T-helper 1 cell treated with Interleukin-12 subunit alpha and Interleukin-12 subunit beta and Interleukin-4 antibody, amounts not matched to agents 30 ng/mL and 1 ng/mL, for 36 hours (primary cell): ENCODE measurements around the gene PGK2. TPM values are rescaled to one million over a fixed set of nuclear protein-coding genes. Genes with fewer than 3 reads are reported as not detected.
"Not testable (repeated sequence)": the region's sequence is repeated elsewhere in the genome, so short reads cannot be mapped to it uniquely, and the experiment has no call there.

ENCODE experiments used
- intact Hi-C: fragments of 100-400 bp; cut with micrococcal nuclease; formaldehyde crosslinking; loops from one replicate; pipeline ENCODE4 v1.15.1; 2024
- total RNA-seq: library from RNA; stranded (reverse); gene quantifications from 2 replicates; pipeline ENCODE4 v1.2.3, GENCODE V29; 2022

The PGK2 gene
- not detected in 2 replicates for total RNA-seq

DNA sequence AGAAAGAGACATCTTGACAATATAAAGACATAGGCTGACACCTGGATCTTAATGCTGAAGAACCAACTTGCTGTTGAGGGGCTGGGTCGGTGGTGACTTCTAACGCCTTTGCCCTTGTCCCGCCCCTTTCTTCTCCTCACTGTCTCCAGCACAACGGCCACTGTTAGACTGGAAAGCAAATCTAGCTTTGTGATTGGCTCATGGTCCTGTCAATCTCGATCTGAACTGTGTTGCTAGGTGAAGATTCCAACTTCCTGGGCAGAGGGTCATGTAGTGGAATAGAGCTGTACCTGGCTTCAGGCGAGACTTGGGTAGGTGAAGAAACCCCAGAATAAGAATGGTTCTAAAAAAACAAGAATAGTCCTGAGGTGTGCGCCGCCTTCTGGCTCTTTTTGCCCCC, at the start of gene PGK2:
Gene PGK2 (minus strand): TSS at position 110 of the 400 bp plus-strand sequence. CDS start 98 bp downstream, at position 12.
- intact Hi-C loops = no loop called here

DNA sequence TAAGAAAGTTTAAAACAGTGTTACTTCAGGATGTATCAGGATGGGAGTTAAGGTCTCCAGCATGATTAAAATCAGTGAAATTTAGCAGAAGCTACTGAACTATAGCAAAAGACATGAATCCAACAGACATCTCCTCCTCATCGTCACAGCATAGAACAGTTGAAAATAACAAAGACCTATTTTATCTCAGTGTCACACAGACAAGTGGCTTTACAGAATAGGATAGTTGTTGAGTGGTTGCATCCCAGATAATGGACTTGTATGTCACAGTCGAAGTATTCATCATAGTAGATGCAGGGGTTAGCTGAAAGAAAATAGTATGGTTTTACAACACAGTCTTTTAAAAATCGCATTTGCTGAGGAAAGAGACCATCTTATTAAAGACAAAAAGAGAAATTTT, 48.1 kb upstream of the PGK2 start:
- intact Hi-C loops = no loop called here

DNA sequence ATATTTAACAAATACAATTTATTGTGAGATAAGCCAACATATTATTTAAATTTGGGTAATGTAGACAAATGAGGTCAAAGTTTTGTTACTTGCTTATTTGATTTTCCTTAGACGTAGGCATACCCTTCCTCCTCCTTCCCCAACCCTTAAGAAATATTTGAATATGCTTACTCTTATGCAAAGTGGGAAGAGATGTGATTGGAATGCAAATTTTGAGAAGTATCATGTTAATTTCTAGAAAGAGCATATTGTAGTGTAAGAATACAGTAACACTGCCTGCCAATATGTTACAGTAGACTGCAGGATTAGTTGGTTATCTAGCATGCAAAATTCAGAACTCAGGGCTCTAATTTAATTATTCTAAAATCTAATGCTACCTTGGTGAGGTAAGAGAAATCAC, 46.3 kb upstream of the PGK2 start:
- intact Hi-C loops = no loop called here

DNA sequence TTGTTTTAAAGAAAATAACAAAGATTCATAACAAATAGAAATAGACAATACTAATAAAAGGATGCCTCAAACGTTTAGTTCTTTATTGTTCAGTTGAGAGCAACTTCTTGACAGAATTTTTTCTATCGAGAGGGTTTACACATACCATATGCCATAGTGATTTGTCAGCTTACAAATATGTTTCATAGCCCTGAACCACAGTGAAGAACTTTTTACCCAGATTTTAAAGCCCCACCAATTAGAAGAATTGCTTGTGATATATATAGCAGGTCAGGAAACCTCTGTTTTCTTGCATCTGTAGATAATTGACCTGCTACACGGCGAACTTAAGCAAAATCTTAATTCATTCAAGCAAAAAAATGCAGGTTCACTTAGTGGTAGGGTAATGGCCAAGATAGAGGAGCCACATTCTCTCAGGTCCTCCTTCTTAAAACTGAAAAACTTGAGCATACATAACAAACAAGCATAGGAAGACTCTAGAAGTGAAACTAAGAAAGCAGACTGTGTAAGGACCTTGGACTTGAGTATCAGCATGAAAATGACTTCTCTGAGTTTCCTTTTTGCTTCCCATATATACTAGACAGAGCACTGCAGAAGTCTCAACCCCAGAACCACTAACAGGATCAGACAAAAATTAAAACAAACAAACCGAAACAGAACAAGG, 39.8 kb upstream of the PGK2 start:
- intact Hi-C loops = no loop called here

DNA sequence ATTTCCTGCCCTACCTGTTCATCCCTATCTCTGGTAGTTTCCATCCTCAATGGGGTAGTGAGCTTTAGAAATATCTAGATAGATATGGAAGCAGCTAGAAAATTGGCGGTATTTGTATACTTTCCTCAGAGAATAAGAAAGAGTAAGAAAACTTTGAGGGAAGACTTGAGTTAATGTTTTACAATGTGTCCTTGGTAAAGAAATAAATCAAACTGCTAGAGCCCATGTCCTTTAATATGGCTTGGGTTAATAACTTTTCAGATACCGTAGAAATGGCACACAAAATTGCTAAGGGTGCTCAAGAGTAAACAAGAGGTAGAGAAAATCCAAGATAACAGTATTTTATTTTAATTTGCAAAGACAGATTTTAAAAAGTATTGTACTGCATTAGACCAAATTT, 28.1 kb upstream of the PGK2 start:
- intact Hi-C loops = no loop called here

DNA sequence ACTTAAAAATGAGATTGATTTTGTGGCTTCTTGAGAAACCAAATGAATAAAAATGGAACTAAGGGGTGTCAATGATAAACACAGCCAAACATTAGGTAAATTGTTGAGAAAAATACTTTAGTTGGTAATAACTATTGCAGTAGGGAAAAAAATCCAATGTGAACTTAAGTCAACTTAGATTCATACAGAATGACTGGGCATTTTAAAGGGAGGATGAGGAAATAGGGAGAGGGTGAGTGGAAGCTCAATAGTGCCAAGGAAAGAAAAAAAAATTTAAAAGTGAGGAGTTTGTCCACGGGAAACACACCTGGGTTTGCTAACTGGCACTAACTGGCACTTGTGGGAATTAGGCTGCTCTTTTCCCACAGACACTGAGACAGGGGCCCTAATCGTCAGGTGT, 26.2 kb upstream of the PGK2 start:
- intact Hi-C loops = no loop called here

DNA sequence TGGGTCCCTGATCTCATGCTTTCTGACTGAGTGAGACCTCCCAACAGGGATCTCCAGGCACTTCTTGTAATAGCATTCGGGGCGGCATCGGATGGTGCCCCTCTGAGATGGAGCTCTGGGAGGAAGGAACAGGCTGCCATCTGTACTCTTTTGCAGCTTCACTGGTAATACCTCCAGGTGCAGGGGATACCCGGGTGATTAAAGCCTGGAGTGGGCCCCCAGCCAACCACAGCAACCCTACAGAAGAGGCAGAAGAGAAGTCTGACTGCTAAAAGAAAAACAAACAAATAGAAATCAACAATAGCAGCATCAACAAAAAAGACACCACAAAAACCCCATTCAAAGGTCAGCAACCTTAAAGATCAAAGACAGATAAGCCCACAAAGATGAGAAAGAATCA, 19.1 kb upstream of the PGK2 start:
- intact Hi-C loops = no loop called here

DNA sequence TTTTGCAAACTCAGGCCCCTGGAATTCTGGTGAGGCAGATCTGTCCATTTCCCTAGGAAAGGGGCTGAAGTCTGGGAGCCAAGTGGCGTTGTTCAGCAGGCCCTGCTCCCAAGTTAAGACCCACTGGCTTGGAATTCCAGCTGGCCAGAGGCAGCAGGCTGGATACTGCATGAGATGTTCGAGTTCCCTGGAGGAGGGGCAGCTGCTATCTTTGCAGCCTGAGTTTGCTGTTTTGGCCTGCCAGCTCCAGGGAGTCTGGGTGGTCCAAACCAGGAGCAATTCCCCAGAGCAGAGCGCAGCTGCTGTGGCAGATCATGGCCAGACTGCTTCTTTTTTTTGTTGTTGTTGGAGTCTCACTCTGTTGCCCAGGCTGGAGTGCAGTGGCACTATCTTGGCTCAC, 18.2 kb upstream of the PGK2 start:
- intact Hi-C loops = no loop called here

DNA sequence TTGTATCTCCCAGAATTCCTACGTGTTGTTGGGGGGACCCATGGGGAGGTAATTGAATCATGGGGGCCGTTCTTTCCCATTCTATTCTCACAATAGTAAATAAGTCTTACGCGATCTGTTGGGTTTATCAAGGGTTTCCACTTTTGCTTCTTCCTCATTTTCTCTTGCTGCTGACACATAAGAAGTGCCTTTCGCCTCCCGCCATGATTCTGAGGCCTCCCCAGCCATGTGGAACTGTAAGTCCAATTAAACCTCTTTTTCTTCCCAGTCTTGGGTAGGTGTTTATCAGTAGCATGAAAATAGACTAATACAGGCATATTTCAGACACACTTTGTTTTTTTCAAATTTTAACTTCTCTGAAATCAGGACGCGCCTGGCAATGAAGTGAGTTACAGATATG, 14.4 kb upstream of the PGK2 start:
- intact Hi-C loops = no loop called here

DNA sequence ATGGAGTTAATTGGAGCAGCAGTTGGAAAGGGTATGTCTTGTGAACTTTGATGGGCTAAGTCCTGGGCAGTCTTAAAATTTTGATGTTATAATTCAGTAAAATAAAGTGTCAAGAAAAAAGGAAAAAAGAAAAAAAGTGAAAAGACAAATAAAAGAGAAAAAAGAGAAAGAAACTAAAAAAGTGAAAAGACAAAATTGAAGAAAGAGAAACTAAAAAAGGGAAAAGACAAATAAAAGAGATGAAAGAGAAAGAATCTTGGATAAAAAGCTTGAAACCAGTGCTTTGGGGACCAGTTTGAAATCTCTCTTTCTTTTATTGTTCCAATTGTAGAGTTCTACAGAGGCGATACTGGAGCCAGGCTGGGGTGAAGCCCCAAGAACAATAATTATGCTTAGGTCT, 12.0 kb upstream of the PGK2 start:
- intact Hi-C loops = no loop called here

DNA sequence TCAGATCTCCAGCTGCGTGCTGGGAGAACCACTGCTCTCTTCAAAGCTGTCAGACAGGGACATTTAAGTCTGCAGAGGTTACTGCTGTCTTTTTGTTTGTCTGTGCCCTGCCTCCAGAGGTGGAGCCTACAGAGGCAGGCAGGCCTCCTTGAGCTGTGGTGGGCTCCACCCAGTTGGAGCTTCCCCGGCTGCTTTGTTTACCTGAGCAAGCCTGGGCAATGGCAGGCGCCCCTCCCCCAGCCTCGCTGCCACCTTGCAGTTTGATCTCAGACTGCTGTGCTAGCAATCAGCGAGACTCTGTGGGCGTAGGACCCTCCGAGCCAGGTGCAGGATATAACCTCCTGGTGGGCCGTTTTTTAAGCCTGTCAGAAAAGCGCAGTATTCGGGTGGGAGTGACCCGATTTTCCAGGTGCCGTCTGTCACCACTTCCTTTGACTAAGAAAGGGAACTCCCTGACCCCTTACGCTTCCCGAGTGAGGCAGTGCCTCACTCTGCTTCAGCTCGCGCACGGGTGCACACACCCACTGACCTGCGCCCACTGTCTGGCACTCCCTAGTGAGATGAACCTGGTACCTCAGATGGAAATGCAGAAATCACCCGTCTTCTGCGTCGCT, 9.9 kb upstream of the PGK2 start:
- intact Hi-C loops = not testable (repeated sequence)

DNA sequence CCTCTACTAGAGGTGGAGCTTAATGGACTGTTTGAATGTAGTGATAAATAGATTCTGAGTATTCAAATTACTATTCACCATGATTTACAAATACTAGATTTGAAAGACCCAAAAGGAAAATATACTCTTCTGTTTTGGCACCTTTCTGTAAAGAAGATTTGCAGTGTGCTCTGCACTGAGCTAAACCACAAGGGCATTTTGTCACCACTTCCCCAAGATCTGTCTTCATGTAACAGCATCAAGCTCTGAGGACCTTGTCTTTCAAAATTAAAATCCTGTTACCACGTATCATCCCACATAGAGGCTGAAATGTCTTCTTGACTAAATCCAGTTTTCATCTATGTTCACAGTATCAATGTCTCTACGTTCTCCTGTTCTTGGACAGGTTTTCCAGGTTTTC, 3.3 kb upstream of the PGK2 start:
- intact Hi-C loops = no loop called here

DNA sequence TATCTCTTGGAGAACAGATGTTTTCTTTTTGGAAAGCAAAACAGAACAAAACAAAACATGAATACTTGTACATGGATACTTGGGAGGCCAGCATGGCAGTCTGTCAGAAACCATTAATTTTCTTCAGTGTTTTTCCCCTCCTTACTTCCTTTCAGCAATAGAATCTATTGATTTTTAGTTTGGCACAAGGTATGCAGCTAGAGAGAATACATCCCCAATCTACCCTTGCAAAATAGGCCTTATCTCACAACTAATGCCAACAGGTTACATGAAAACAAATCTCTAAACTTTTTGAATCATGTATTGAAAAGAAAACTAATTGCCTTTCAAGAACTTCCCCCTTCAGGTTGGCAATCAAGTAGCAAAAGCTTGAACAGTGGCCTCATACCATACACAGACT, 2.8 kb downstream of the PGK2 start:
- intact Hi-C loops = no loop called here

DNA sequence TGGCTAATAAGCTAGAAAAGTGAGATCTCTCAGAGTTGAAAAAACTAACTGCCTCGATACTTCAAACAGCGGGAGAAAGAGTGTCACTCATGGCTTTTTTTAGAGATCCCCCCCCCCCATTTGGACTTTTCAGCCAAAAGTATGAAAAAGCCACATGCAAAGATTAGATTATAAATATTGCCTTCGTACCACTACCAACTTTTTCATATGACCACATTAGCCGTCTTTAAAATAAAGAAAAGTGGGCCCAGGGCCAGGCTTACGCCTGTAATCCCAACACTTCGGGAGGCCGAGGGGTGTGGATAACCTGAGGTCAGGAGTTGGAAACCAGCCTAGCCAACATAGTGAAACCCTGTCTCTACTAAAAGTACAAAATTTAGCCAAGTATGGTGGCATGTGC, 4.4 kb downstream of the PGK2 start:
- intact Hi-C loops = no loop called here

DNA sequence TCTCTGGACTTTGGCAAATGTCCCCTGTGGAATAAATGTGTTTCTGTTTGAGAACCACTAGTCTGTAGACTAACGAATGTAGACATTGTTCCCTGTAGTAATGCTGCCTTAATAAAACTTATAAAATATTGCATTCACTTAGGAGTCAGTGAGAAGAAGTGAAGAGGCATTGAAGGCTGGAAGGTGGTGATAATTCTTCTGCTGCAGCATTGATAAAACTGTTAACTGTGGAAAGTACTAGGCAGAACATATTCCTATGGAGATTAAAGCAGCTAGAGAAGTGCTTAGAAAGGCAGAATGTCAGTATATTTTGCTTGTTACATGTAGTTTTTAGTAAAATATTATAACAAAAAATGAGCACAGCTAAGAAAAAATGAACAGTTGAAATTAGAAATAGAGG, 4.8 kb downstream of the PGK2 start:
- intact Hi-C loops = no loop called here

DNA sequence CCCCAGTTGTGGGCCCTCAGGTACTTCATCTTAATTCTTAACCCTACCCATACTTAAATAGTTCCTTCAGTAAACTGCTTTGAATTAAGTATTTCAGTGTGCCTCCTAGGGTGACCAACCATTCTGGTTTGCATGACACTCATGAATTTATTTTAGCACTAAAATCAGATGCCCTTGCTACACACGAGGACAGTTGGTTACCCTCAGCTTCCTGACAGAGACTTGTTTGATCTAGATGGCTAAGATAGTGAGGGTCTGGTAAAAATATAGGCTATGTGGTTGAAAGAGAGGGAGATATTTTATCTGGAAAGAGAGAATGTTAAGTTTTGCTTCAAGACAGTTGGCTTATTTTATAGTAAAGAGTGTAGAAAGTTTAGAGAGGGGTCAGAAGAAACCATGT, 10.6 kb downstream of the PGK2 start:
- intact Hi-C loops = no loop called here

DNA sequence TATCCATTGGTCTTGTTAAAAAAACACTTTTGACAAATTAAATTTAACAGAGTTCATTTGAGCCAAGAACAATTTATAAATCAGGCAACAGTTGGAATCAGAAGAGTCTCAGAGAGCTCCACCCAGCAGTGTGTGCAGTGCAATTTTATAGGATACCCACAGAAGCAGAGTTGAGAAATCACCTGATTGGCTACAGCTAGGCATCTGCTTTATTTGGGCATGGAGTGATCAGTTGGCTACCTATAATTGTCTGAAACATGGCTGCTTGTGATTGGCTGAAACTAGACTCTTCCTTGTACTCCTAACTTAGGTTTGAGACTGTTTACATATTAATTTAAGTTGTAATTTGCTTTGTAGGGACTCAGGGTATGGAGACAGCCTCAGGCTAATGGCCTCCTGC, 12.0 kb downstream of the PGK2 start:
- intact Hi-C loops = no loop called here

DNA sequence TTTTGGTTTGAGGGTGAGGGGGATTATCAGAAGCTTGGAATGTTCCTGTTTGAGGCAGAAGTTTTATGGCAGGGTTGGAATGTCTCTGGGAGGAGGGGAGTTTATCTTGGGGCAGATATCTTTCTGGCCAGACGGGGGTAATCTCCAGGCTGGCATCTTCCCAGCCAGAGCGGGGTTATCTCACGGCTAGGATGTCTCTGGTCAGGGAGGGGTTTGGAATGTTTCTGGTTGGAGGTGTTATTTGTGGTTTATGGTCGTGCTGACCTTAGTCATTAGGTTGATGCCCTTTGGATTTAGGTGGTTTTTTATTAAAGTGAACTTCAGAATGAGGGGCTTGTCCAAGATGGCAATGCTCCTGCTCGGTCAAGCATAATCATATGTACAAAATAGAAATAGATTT, 14.8 kb downstream of the PGK2 start:
- intact Hi-C loops = no loop called here

DNA sequence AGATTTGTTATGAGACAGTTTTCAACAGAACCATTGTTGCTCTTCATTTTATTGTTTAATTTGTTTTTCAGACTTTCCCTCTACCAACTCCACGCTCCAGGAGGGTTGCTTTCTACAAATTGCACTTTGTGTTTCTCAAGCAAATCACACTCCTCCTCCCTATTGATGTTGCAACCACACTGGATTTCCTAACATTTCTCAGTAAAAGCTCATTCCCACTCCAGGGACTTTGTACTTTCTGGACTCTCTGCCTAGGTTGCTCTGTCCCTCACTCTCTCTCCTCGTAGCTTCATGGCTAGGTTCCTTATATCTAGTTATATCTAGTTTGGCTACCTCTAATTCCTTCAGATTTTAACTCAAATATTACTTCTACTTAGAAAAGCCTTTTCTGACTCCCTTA, 20.3 kb downstream of the PGK2 start:
- intact Hi-C loops = no loop called here

DNA sequence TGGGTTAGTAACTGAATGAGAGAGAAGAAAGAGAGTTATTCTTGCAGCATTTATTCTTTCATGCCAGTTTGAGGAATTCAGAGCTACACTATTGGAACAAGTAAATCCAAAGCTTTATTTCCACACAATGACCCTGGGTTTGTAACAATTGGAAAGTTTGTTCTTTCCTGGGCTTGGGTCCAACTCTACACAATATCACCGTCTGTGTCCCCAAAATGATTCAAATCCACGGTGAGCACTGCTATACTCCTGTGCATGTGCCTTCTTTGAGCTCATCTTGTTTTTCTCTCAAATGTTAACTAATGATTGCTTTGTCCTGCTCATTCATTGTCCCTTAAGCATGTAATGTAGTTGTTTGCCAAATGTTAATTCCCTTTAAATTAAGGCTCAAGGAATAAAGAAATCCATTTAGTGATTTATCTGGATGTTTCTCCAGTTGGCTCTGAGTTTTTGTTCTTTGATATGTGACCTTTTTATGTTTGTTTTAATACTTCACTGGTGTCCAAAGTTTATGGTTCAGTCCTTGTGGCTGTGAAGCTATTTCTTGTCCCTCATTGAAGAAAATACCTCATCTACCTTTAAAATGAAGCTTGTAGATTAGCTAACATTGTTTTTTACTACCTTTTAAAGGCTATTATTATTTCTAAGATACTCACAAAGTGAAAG, 22.4 kb downstream of the PGK2 start:
- intact Hi-C loops = no loop called here

DNA sequence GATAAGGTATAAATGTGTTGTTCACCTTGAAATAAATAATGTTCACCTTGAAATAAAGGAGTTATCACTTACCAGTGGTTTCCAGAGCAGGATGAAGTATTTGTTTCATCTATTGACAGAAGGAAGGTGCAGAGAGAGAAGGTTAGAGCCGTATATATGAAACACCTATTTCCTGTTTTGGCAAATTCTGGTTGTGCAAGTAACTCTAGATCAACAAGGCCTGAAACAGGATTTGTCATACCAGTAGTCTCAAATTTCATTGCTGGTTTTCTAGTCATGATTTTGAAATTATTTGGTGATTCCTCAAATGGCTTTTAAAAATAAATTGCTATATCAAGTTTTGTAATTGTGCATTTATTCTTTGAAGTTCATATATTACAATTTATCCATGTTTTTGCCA, 42.8 kb downstream of the PGK2 start, which contains the start of gene CRISP3:
Gene CRISP3 (minus strand): TSS at position 130 of the 400 bp plus-strand sequence. CDS start 21 bp downstream, at position 109.
- intact Hi-C loops = no loop called here

DNA sequence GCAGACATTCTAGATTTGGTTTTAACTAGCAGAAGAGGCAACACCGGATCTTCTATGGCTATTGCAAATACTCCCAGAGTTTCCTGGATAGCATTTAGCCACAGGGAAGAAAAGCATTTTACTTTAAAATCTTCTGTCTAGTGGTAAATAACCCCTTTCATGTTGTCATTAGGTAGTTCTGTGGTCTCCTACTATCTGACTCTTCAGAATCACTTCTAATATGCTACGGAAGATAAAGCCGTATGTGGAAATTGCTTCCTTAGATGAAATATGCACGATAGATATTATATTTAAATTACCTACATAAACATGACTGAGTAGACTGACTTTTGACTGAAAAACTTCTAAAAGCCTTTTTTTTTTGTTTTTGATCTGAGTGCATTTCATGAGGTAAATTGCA, 43.7 kb downstream of the PGK2 start:
- intact Hi-C loops = no loop called here

DNA sequence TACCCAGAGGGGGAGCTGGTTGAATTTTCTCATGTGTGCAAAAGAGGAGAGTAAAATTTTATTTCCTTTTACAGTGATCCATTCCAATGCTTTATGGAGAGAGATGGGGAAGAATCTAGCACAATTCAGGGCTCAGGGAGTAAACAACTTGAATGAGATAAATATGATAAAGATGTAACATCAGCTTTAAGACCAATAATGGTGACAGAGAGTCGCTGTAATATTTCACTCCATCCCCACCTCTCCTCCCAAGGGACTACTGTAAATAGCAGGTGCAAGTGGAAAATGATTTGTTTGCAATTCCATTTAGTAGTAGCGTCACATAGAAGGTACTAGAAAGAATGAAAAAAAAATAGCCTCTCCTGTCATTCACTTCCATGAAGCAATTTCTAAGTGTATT, 47.7 kb downstream of the PGK2 start:
- intact Hi-C loops = no loop called here
